Measurements from ENCODE around the gene SLC1A4. TPM values are rescaled to one million over a fixed set of nuclear protein-coding genes. Genes with fewer than 3 reads are reported as not detected.

Gene SLC1A4
- total RNA-seq, 6 experiments from 2014 or later = 7.2 to 21.7 (median 12.4) TPM

- no peaks in the 10 kb centered on the region for H3K9me3 ChIP-seq
- ATAC-seq = no peak
- TF ChIP-seq CTCF (IDR thresholded peaks at IDR 0.05) = no peak
- TF ChIP-seq POLR2A (IDR thresholded peaks at IDR 0.05) = no peak
- no peak overlapping the region for H3K27ac ChIP-seq
- H3K36me3 ChIP-seq = no peaks in the 10 kb centered on the region
- H3K4me1 ChIP-seq = peaks cover 0 to 4% (median 0%) of the 10 kb centered on the region in 4 donors
- intact Hi-C loops (cut with DNase I) = no loop called here
- no peak overlapping the region for H3K4me3 ChIP-seq
- H3K27me3 ChIP-seq = no peaks in the 10 kb centered on the region
- 87% methylated on average over 3 of the region's 3 CpGs for WGBS (ENCODE audit: insufficient coverage, low coverage, low lambda C conversion rate, missing lambda C conversion rate)
- DNase-seq = no peak
Measured at GRCh38 chr2:65050931-65051330, 61.7 kb downstream of the SLC1A4 start.

- peaks cover 0 to 14% (median 4%) of the 10 kb centered on the region in 4 donors for H3K4me1 ChIP-seq
- TF ChIP-seq CTCF (IDR thresholded peaks at IDR 0.05) (no peak), POLR2A (IDR thresholded peaks at IDR 0.05) (no peak)
- H3K27ac ChIP-seq = no peak overlapping the region
- H3K27me3 ChIP-seq = no peaks in the 10 kb centered on the region
- ATAC-seq = no peak
- no peak overlapping the region for H3K4me3 ChIP-seq
- H3K9me3 ChIP-seq = no peaks in the 10 kb centered on the region
- no peak for DNase-seq
- H3K36me3 ChIP-seq = no peaks in the 10 kb centered on the region
- intact Hi-C loops (cut with DNase I) = no loop called here
- WGBS (ENCODE audit: insufficient coverage, low coverage, low lambda C conversion rate, missing lambda C conversion rate) = 33% methylated on average over 1 of the region's 1 CpG
Measured at GRCh38 chr2:65053199-65053598, 64.0 kb downstream of the SLC1A4 start.

- ATAC-seq (no peak), DNase-seq (no peak)
- no peaks in the 10 kb centered on the region for H3K36me3 ChIP-seq
- no peak overlapping the region for H3K4me3 ChIP-seq
- peaks cover 0 to 14% (median 4%) of the 10 kb centered on the region in 4 donors for H3K4me1 ChIP-seq
- intact Hi-C loops (cut with DNase I) = no loop called here
- WGBS (ENCODE audit: insufficient coverage, low coverage, low lambda C conversion rate, missing lambda C conversion rate) = 76% methylated on average over 3 of the region's 4 CpGs
- TF ChIP-seq POLR2A (IDR thresholded peaks at IDR 0.05) (no peak), CTCF (IDR thresholded peaks at IDR 0.05) (no peak)
- H3K27ac ChIP-seq = no peak overlapping the region
- no peaks in the 10 kb centered on the region for H3K9me3 ChIP-seq
- H3K27me3 ChIP-seq = no peaks in the 10 kb centered on the region
Measured at GRCh38 chr2:65054749-65055421, 65.7 kb downstream of the SLC1A4 start.

- peak in 1 of 3 donors; percentile 77 for DNase-seq
- Histone ChIP-seq H3K27ac (peak overlapping the region; percentile 34 to 49 (median 42)), H3K9me3 (no peaks in the 10 kb centered on the region), H3K4me3 (peak overlapping the region; percentile 74 to 88 (median 78)), H3K4me1 (peaks cover 0 to 14% (median 4%) of the 10 kb centered on the region in 4 donors), H3K27me3 (no peaks in the 10 kb centered on the region), H3K36me3 (no peaks in the 10 kb centered on the region)
- intact Hi-C loops (cut with DNase I) = no loop called here
- ATAC-seq = peak; percentile 44 to 56 (median 48)
- WGBS (ENCODE audit: insufficient coverage, low coverage, low lambda C conversion rate, missing lambda C conversion rate) = 14% methylated on average over 27 of the region's 42 CpGs
- TF ChIP-seq CTCF (IDR thresholded peaks at IDR 0.05) (no peak), POLR2A (IDR thresholded peaks at IDR 0.05) (no peak)
Measured at GRCh38 chr2:65055422-65056214, 66.4 kb downstream of the SLC1A4 start.
